ENCODE measurements around the gene LHX6. TPM values are rescaled to one million over a fixed set of nuclear protein-coding genes. Genes with fewer than 3 reads are reported as not detected.

LHX6 gene
- total and polyA plus RNA-seq, 2 donors (not counting 1 experiment from before 2014, with no cell fraction given): 0.09 TPM; not detected in 1

- Histone ChIP-seq H3K27me3 (ENCODE audit: control insufficient read depth, insufficient read depth, low read length) (peaks cover 85% of the 10 kb centered on the region), H3K4me2 (ENCODE audit: extremely low read depth, insufficient read depth, low read length) (no peak overlapping the region), H3K4me3 (replicated peaks in 1 of 4; ENCODE audit: control extremely low read depth in 1 of 4, insufficient read depth in 1 of 4, low read depth in 3 of 4, low read length in 4 of 4) (no peak overlapping the region), H3K4me1 (ENCODE audit: control insufficient read depth, extremely low read depth, insufficient read depth, low read length) (peaks cover 3% of the 10 kb centered on the region), H3K9ac (ENCODE audit: insufficient read depth, low read length) (no peak overlapping the region), H3K27ac (ENCODE audit: insufficient read depth, low read length) (no peak overlapping the region), H4K20me1 (ENCODE audit: control insufficient read depth, extremely low read depth, insufficient read depth, low read length) (no peaks in the 10 kb centered on the region), H3K36me3 (ENCODE audit: control insufficient read depth, insufficient read depth, low read length) (no peaks in the 10 kb centered on the region), H3K9me3 (ENCODE audit: control insufficient read depth, insufficient read depth, low read depth, low read length) (no peaks in the 10 kb centered on the region), H3K79me2 (ENCODE audit: control insufficient read depth, insufficient read depth, low read length) (no peaks in the 10 kb centered on the region), H2AFZ (ENCODE audit: low read length) (no peak overlapping the region)
- TF ChIP-seq EZH2 (IDR thresholded peaks at IDR 0.05; ENCODE audit: low read length, missing control alignments): no peak
- no peak for TF ChIP-seq CTCF (conservative IDR thresholded peaks at IDR 0.05 in 1 of 2, IDR thresholded peaks at IDR 0.05 in 1 of 2; ENCODE audit: low read depth in 1 of 2, low read length in 2 of 2)
- DNase-seq (ENCODE audit: low read depth in 2 of 2): no peak
These were observed 1.2 kb downstream of the LHX6 start for GRCh38 chr9:122227575-122227900.

GRCh38 chr9:122226758-122227574, 1.8 kb downstream of the LHX6 start:
- no peak overlapping the region for H3K27ac ChIP-seq (ENCODE audit: insufficient read depth, low read length)
- H3K4me3 ChIP-seq (replicated peaks in 1 of 4; ENCODE audit: control extremely low read depth in 1 of 4, insufficient read depth in 1 of 4, low read depth in 3 of 4, low read length in 4 of 4): no peak overlapping the region
- DNase-seq (ENCODE audit: low read depth in 2 of 2): no peak
- no peaks in the 10 kb centered on the region for H3K9me3 ChIP-seq (ENCODE audit: control insufficient read depth, insufficient read depth, low read depth, low read length)
- peaks cover 89% of the 10 kb centered on the region for H3K27me3 ChIP-seq (ENCODE audit: control insufficient read depth, insufficient read depth, low read length)
- peaks cover 3% of the 10 kb centered on the region for H3K4me1 ChIP-seq (ENCODE audit: control insufficient read depth, extremely low read depth, insufficient read depth, low read length)
- H3K79me2 ChIP-seq (ENCODE audit: control insufficient read depth, insufficient read depth, low read length): no peaks in the 10 kb centered on the region
- no peak overlapping the region for H2AFZ ChIP-seq (ENCODE audit: low read length)
- no peaks in the 10 kb centered on the region for H3K36me3 ChIP-seq (ENCODE audit: control insufficient read depth, insufficient read depth, low read length)
- H4K20me1 ChIP-seq (ENCODE audit: control insufficient read depth, extremely low read depth, insufficient read depth, low read length): no peaks in the 10 kb centered on the region
- no peak overlapping the region for H3K4me2 ChIP-seq (ENCODE audit: extremely low read depth, insufficient read depth, low read length)
- no peak overlapping the region for H3K9ac ChIP-seq (ENCODE audit: insufficient read depth, low read length)
- TF ChIP-seq CTCF (conservative IDR thresholded peaks at IDR 0.05 in 1 of 2, IDR thresholded peaks at IDR 0.05 in 1 of 2; ENCODE audit: low read depth in 1 of 2, low read length in 2 of 2) (no peak), EZH2 (IDR thresholded peaks at IDR 0.05; ENCODE audit: low read length, missing control alignments) (peak; percentile 98)

GRCh38 chr9:122226142-122226757, 2.5 kb downstream of the LHX6 start:
- Histone ChIP-seq H3K27me3 (ENCODE audit: control insufficient read depth, insufficient read depth, low read length) (peaks cover 89% of the 10 kb centered on the region), H2AFZ (ENCODE audit: low read length) (no peak overlapping the region), H4K20me1 (ENCODE audit: control insufficient read depth, extremely low read depth, insufficient read depth, low read length) (no peaks in the 10 kb centered on the region), H3K4me3 (replicated peaks in 1 of 4; ENCODE audit: control extremely low read depth in 1 of 4, insufficient read depth in 1 of 4, low read depth in 3 of 4, low read length in 4 of 4) (no peak overlapping the region), H3K9ac (ENCODE audit: insufficient read depth, low read length) (no peak overlapping the region), H3K4me1 (ENCODE audit: control insufficient read depth, extremely low read depth, insufficient read depth, low read length) (peaks cover 3% of the 10 kb centered on the region), H3K79me2 (ENCODE audit: control insufficient read depth, insufficient read depth, low read length) (no peaks in the 10 kb centered on the region), H3K27ac (ENCODE audit: insufficient read depth, low read length) (no peak overlapping the region), H3K9me3 (ENCODE audit: control insufficient read depth, insufficient read depth, low read depth, low read length) (no peaks in the 10 kb centered on the region), H3K36me3 (ENCODE audit: control insufficient read depth, insufficient read depth, low read length) (no peaks in the 10 kb centered on the region), H3K4me2 (ENCODE audit: extremely low read depth, insufficient read depth, low read length) (peak overlapping the region; percentile 35)
- DNase-seq (ENCODE audit: low read depth in 2 of 2): no peak
- no peak for TF ChIP-seq CTCF (conservative IDR thresholded peaks at IDR 0.05 in 1 of 2, IDR thresholded peaks at IDR 0.05 in 1 of 2; ENCODE audit: low read depth in 1 of 2, low read length in 2 of 2)
- peak; percentile 78 for TF ChIP-seq EZH2 (IDR thresholded peaks at IDR 0.05; ENCODE audit: low read length, missing control alignments)

Measured in fibroblast of lung (primary cell).